Measurements from ENCODE around the gene MSH2.

The MSH2 gene

GRCh38 chr2:47504174-47504810 is 101.3 kb downstream of the MSH2 start:
- Mint-ChIP-seq H3K27me3 (ENCODE audit: low read depth, poor library complexity) (peaks cover 7% of the 10 kb centered on the region), H3K36me3 (ENCODE audit: low read depth) (peaks cover 39% of the 10 kb centered on the region), H3K4me3 (no peak overlapping the region), H3K9me3 (peaks cover 58% of the 10 kb centered on the region), H3K27ac (no peak overlapping the region), H3K4me1 (peaks cover 17% of the 10 kb centered on the region)
- no peak for DNase-seq
- no peak for TF ChIP-seq CTCF (IDR thresholded peaks at IDR 0.05)

GRCh38 chr2:47506024-47506423 is 103.1 kb downstream of the MSH2 start:
- Mint-ChIP-seq H3K4me1 (peaks cover 25% of the 10 kb centered on the region), H3K9me3 (peaks cover 44% of the 10 kb centered on the region), H3K27me3 (ENCODE audit: low read depth, poor library complexity) (peaks cover 13% of the 10 kb centered on the region), H3K36me3 (ENCODE audit: low read depth) (peaks cover 27% of the 10 kb centered on the region), H3K4me3 (no peak overlapping the region), H3K27ac (no peak overlapping the region)
- no peak for TF ChIP-seq CTCF (IDR thresholded peaks at IDR 0.05)
- no peak for DNase-seq

- Mint-ChIP-seq H3K9me3 (peaks cover 40% of the 10 kb centered on the region), H3K4me3 (no peak overlapping the region), H3K27me3 (ENCODE audit: low read depth, poor library complexity) (peaks cover 13% of the 10 kb centered on the region), H3K27ac (no peak overlapping the region), H3K36me3 (ENCODE audit: low read depth) (peaks cover 23% of the 10 kb centered on the region), H3K4me1 (peaks cover 25% of the 10 kb centered on the region)
- DNase-seq, result no peak
- TF ChIP-seq CTCF (IDR thresholded peaks at IDR 0.05), result no peak
Observed at GRCh38 chr2:47506436-47506835, 103.5 kb downstream of the MSH2 start.

GRCh38 chr2:47508080-47508479 is 105.1 kb downstream of the MSH2 start:
- Mint-ChIP-seq H3K36me3 (ENCODE audit: low read depth) (peaks cover 20% of the 10 kb centered on the region), H3K4me3 (no peak overlapping the region), H3K9me3 (peaks cover 28% of the 10 kb centered on the region), H3K4me1 (peaks cover 25% of the 10 kb centered on the region), H3K27me3 (ENCODE audit: low read depth, poor library complexity) (peaks cover 17% of the 10 kb centered on the region), H3K27ac (no peak overlapping the region)
- DNase-seq, result no peak
- no peak for TF ChIP-seq CTCF (IDR thresholded peaks at IDR 0.05)

- Mint-ChIP-seq H3K9me3 (peaks cover 28% of the 10 kb centered on the region), H3K4me1 (peaks cover 25% of the 10 kb centered on the region), H3K4me3 (no peak overlapping the region), H3K27me3 (ENCODE audit: low read depth, poor library complexity) (peaks cover 17% of the 10 kb centered on the region), H3K27ac (no peak overlapping the region), H3K36me3 (ENCODE audit: low read depth) (peaks cover 26% of the 10 kb centered on the region)
- no peak for TF ChIP-seq CTCF (IDR thresholded peaks at IDR 0.05)
- DNase-seq, result no peak
Observed at GRCh38 chr2:47508641-47509040, 105.7 kb downstream of the MSH2 start.

GRCh38 chr2:47509250-47509649 is 106.3 kb downstream of the MSH2 start:
- Mint-ChIP-seq H3K9me3 (peaks cover 24% of the 10 kb centered on the region), H3K4me3 (no peak overlapping the region), H3K27me3 (ENCODE audit: low read depth, poor library complexity) (peaks cover 17% of the 10 kb centered on the region), H3K27ac (peak overlapping the region; percentile 81), H3K4me1 (peaks cover 25% of the 10 kb centered on the region), H3K36me3 (ENCODE audit: low read depth) (peaks cover 30% of the 10 kb centered on the region)
- DNase-seq, result no peak
- no peak for TF ChIP-seq CTCF (IDR thresholded peaks at IDR 0.05)
